ENCODE results near the gene PTGES2.
"Not testable (repeated sequence)": the region's sequence is repeated elsewhere in the genome, so short reads cannot be mapped to it uniquely, and the experiment has no call there.

PTGES2 gene

GRCh38 chr9:128136816-128137793 is 9.6 kb upstream of the PTGES2 start:
- peak; percentile 33 to 36 for DNase-seq (ENCODE audit: low read depth in 2 of 2)

GRCh38 chr9:128135561-128135960 is 8.0 kb upstream of the PTGES2 start:
- DNase-seq (ENCODE audit: low read depth in 2 of 2), result not testable (repeated sequence)

- not testable (repeated sequence) for DNase-seq (ENCODE audit: low read depth in 2 of 2)
Observed at GRCh38 chr9:128132139-128132538, 4.6 kb upstream of the PTGES2 start.

GRCh38 chr9:128131346-128131745 is 3.8 kb upstream of the PTGES2 start:
- not testable (repeated sequence) for DNase-seq (ENCODE audit: low read depth in 2 of 2)

GRCh38 chr9:128130651-128131050 is 3.1 kb upstream of the PTGES2 start:
- DNase-seq (ENCODE audit: low read depth in 2 of 2), result not testable (repeated sequence)

- DNase-seq (ENCODE audit: low read depth in 2 of 2), result not testable (repeated sequence)
Observed at GRCh38 chr9:128129976-128130590, 2.6 kb upstream of the PTGES2 start.

- DNase-seq (ENCODE audit: low read depth in 2 of 2), result no peak
Observed at GRCh38 chr9:128128836-128129590, 1.5 kb upstream of the PTGES2 start.

- peak; percentile 84 to 87 for DNase-seq (ENCODE audit: low read depth in 2 of 2)
Observed at GRCh38 chr9:128127990-128128835, 684 bp upstream of the PTGES2 start.

- DNase-seq (ENCODE audit: low read depth in 2 of 2), result no peak
Observed at GRCh38 chr9:128125580-128126354, 1.8 kb downstream of the PTGES2 start.

GRCh38 chr9:128124873-128125579 is 2.5 kb downstream of the PTGES2 start:
- DNase-seq (ENCODE audit: low read depth in 2 of 2), result peak; percentile 13 to 16

GRCh38 chr9:128124451-128124850 is 3.1 kb downstream of the PTGES2 start:
- no peak for DNase-seq (ENCODE audit: low read depth in 2 of 2)

- DNase-seq (ENCODE audit: low read depth in 2 of 2), result no peak
Observed at GRCh38 chr9:128123451-128124080, 4.0 kb downstream of the PTGES2 start.

GRCh38 chr9:128122809-128123175 is 4.7 kb downstream of the PTGES2 start:
- DNase-seq (ENCODE audit: low read depth in 2 of 2), result no peak

- DNase-seq (ENCODE audit: low read depth in 2 of 2), result no peak
Observed at GRCh38 chr9:128121924-128122808, 5.4 kb downstream of the PTGES2 start.

GRCh38 chr9:128121466-128121810 is 6.1 kb downstream of the PTGES2 start:
- DNase-seq (ENCODE audit: low read depth in 2 of 2), result no peak

GRCh38 chr9:128120741-128121465 is 6.6 kb downstream of the PTGES2 start:
- DNase-seq (ENCODE audit: low read depth in 2 of 2), result no peak

- DNase-seq (ENCODE audit: low read depth in 2 of 2), result no peak
Observed at GRCh38 chr9:128120061-128120740, 7.3 kb downstream of the PTGES2 start.
